ENCODE results near the gene CFDP1.

The CFDP1 gene

DNA sequence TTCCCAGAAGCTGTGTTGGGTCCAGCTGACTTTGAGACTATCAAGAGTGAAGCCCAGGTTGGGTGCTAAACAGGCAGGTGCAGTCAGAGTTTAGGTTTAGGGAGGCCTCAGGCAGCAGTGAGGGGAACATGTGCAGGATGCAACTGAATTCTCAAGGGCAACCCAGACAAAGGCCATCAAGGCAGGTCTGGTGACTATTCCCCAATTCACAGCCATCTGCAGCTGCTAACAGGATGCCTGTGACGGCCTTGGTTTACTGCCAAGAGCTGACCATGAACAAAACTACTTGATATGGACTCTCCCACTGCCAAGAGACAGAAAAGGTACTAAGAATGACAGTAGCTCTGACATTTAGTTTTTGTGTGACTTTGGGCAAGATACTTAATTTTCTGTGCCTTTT lies 136.7 kb downstream of the CFDP1 start:
- TF ChIP-seq GATA2 (IDR thresholded peaks at IDR 0.05; ENCODE audit: low read depth, low read length) (no peak), GATA3 (IDR thresholded peaks at IDR 0.05; ENCODE audit: low read depth, low read length) (no peak)

DNA sequence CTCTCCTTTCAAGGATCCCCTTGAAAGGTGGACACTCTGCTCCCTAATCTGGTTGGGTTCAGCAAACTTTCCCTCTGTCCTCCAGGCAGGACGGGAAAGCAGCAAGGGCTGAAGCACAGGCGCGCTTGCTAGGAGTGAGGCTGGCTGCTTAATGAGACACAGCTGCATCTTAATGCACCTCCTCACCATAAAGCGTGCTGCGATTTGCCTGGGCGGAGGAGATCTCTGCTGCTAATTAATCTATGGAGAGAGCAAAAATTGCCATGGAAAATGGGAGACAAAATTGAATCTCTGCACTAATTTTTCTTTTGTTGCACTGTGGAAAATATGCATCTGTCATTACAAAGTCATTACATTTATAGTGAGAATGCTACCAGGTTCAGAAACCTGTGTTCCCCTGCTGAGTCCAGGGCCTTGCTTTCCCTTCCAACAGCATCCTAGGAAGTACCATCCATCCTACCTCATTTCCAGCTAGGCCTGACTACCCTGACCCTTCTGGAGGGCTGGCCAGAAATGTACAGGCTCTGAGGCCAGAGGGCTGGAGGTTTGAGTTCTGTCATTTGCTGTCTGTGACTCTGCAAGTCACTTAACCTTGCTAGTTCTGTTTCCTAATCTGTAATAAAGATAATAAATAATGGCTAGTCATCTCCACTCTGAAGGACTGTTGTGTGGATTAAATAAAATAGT lies 138.4 kb downstream of the CFDP1 start:
- no peak for TF ChIP-seq GATA3 (IDR thresholded peaks at IDR 0.05; ENCODE audit: low read depth, low read length)
- no peak for TF ChIP-seq GATA2 (IDR thresholded peaks at IDR 0.05; ENCODE audit: low read depth, low read length)

- TF ChIP-seq GATA3 (IDR thresholded peaks at IDR 0.05; ENCODE audit: low read depth, low read length) (no peak), GATA2 (IDR thresholded peaks at IDR 0.05; ENCODE audit: low read depth, low read length) (no peak)
Measured at GRCh38 chr16:75293772-75294171, 139.5 kb downstream of the CFDP1 start.

DNA sequence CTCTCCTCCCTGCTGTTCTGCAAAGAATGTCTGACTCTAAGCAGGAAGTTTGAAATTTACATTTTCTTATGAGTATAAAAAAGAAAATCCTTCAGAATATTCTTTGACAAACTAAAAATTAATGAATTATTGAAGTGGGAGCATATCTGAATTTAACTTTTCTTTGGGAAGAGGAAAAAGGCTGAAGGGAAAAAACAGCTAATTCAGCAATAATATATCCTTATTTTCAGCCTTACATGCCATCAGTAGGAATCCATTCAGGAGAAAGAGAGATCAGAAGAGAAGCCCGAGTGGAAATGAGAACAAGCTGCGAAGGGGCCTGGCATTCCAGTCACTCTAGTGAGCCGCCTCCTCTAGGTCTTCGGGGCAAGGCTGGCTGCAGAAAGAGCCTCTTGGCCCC lies 140.1 kb downstream of the CFDP1 start:
- TF ChIP-seq GATA3 (IDR thresholded peaks at IDR 0.05; ENCODE audit: low read depth, low read length): no peak
- no peak for TF ChIP-seq GATA2 (IDR thresholded peaks at IDR 0.05; ENCODE audit: low read depth, low read length)

DNA sequence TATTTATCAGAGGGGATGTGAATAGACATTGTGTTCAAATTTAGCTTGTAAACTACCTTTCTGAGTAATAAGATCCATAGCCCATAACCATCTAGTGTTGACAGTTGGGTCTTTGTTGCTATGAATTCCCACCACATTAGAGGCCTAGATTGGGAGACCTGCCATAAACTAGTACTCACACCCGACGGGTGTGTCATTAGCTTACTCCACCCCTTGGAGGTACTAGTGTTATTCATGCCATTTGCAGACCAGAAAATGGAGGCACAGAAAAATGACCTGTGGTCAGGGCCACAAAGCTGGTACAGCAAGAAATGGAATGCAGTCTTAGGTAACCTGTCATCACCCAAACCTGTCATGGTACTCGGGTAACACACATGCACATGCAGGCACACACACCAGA lies 140.6 kb downstream of the CFDP1 start:
- TF ChIP-seq GATA3 (IDR thresholded peaks at IDR 0.05; ENCODE audit: low read depth, low read length) (no peak), GATA2 (IDR thresholded peaks at IDR 0.05; ENCODE audit: low read depth, low read length) (no peak)

- TF ChIP-seq GATA2 (IDR thresholded peaks at IDR 0.05; ENCODE audit: low read depth, low read length) (no peak), GATA3 (IDR thresholded peaks at IDR 0.05; ENCODE audit: low read depth, low read length) (no peak)
Measured at GRCh38 chr16:75289189-75289588, 144.1 kb downstream of the CFDP1 start.

DNA sequence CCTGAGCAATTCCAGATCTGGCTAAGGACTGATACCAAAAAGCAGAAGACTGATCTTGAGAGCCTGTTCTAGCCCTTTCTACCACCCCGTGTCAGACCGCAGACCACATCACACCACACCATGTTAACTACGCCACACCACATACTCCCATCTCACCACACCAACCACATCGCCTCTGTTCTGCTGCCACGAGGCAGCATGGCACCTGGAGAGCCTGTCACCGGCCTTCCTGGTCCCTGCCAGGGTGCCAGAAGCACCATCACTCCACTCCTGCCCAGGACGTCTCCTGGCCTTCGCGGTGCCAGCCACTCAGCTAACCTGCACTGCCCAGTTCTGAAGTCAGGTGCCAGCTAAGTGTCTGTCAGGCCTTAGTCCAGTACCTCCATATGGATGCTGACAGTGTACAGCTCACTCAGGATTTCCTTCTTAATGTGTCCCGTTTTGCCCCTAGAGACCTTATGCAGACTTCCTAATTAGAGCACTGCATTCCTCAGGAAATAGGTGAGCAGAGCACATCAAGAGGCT lies 144.6 kb downstream of the CFDP1 start:
- TF ChIP-seq GATA3 (IDR thresholded peaks at IDR 0.05; ENCODE audit: low read depth, low read length) (no peak), GATA2 (IDR thresholded peaks at IDR 0.05; ENCODE audit: low read depth, low read length) (no peak)

DNA sequence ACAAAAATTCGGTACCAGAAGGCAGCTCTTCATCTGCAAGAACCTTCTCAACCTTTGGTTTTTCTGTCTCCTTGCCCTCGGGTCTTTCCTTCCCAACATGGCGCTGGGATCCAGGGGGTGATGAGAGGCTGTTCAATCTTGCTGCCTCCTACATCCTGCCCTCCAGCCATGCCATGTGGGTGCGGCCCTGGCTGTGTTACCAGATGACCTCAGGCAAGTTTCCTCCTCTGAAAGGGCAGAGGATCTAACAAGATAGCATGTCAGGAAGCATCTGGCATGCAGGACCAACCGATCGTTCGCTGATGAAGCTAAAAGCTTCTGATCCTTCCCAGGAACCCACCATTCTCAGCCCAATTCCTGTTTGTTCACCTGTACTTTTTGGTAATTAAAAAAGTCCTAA lies 145.1 kb downstream of the CFDP1 start:
- TF ChIP-seq GATA2 (IDR thresholded peaks at IDR 0.05; ENCODE audit: low read depth, low read length) (no peak), GATA3 (IDR thresholded peaks at IDR 0.05; ENCODE audit: low read depth, low read length) (no peak)

GRCh38 chr16:75287708-75288107 lies 145.6 kb downstream of the CFDP1 start:
- TF ChIP-seq GATA3 (IDR thresholded peaks at IDR 0.05; ENCODE audit: low read depth, low read length) (no peak), GATA2 (IDR thresholded peaks at IDR 0.05; ENCODE audit: low read depth, low read length) (no peak)

- TF ChIP-seq GATA3 (IDR thresholded peaks at IDR 0.05; ENCODE audit: low read depth, low read length) (no peak), GATA2 (IDR thresholded peaks at IDR 0.05; ENCODE audit: low read depth, low read length) (no peak)
Measured at GRCh38 chr16:75286389-75286788, 146.9 kb downstream of the CFDP1 start.

DNA sequence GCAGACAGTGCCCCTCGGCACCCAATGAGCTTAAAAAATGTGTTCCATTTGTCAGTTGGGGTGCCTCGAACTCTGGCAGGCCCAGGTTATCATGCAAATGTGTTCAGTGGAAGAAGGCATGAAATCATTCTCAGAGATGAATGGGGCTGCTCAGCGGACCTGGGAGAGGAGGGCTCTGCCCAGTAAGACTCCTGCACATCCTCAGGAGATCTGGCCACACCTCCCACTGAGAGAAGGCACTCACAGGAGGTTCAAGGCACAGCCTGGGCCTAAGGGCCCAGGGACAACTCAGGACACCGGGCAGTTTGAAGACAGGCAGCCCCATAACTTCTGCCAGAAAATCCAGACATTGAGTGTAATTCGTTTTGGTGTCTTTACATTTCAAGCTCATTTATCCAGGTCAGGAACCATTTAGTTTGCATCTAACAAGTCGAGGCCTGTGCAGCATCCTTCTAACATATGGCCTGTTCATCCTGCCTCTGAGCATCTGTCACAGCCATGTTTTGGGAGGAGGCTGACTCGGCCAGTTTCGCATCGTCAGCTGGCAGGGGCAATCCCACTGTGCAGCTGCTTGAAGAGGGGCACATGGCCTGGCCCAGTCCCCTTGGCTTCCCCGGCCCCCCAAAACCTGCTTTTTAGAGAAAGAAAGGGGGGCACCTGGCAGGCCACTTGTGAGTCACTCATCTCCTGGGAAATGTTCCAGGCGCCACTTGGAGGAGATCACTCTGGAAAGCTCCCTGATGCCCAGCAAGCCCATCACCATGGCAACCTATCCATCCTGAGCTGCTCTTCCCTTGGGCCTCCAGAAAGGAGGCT lies 150.6 kb downstream of the CFDP1 start:
- no peak for TF ChIP-seq GATA3 (IDR thresholded peaks at IDR 0.05; ENCODE audit: low read depth, low read length)
- no peak for TF ChIP-seq GATA2 (IDR thresholded peaks at IDR 0.05; ENCODE audit: low read depth, low read length)

DNA sequence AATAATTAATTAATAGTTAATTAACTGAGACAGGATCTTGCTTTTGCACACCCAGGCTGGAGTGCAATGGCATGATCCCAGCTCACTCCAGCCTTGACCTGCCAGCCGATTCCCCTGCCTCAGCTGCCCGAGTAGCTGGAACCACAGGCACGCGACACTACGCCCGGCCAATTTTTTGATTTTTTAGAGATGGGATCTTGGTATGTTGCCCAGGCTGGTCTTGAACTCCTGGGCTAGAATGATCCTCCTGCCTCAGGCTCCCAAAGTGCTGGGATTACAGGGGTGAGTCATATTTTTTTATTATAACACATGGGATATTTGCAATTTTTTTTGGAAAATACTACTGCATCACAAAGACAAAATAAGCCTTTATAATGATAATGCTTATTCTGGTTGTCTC lies 151.5 kb downstream of the CFDP1 start:
- no peak for TF ChIP-seq GATA2 (IDR thresholded peaks at IDR 0.05; ENCODE audit: low read depth, low read length)

GRCh38 chr16:75280331-75280804 lies 152.9 kb downstream of the CFDP1 start:
- no peak for TF ChIP-seq GATA3 (IDR thresholded peaks at IDR 0.05; ENCODE audit: low read depth, low read length)
- TF ChIP-seq GATA2 (IDR thresholded peaks at IDR 0.05; ENCODE audit: low read depth, low read length): peak; percentile 75

DNA sequence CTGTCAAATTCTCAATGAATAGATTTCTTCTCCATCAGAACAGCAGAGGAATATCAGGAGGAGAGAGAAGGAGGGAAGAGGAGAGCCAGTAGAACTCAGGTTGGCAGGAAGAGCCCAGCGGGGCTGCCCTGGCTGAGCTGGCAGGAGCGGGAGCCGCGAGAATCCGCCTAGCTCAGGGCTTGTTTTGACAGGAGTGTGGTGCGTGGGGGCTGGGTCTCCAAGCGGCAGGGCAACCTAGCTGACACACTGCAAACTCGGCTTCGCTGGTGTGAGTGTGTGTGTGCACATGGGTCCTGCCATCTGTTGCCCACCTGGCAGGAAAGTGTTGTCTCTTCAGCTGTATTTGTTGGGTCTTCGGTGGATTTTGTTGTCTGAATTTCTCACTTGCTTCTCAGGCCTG lies 154.0 kb downstream of the CFDP1 start:
- TF ChIP-seq GATA3 (IDR thresholded peaks at IDR 0.05; ENCODE audit: low read depth, low read length) (no peak), GATA2 (IDR thresholded peaks at IDR 0.05; ENCODE audit: low read depth, low read length) (no peak)
